Fibroblast of peridontal ligament (primary cell): ENCODE measurements around the gene SLC22A8.
"Not testable (repeated sequence)": the region's sequence is repeated elsewhere in the genome, so short reads cannot be mapped to it uniquely, and the experiment has no call there.

Experiments
- DNase-seq: peaks from one replicate; pipeline ENCODE4 v3.0.0-alpha.2; 2010; ENCODE audit errors: extremely low read depth

Gene SLC22A8

GRCh38 chr11:63015521-63016215, at the start of gene SLC22A8:
TSS of gene SLC22A8 (minus strand) at chr11:63015841. CDS start at chr11:63014958, 883 bp downstream.
- no peak for DNase-seq

GRCh38 chr11:63046203-63046602, 30.6 kb upstream of the SLC22A8 start:
- DNase-seq = not testable (repeated sequence)

- no peak for DNase-seq
Measured at GRCh38 chr11:63042596-63042995, 27.0 kb upstream of the SLC22A8 start.

- no peak for DNase-seq
Measured at GRCh38 chr11:63032457-63032856, 16.8 kb upstream of the SLC22A8 start.

GRCh38 chr11:63023841-63024648, 8.4 kb upstream of the SLC22A8 start:
- DNase-seq = peak; percentile 73

GRCh38 chr11:63023222-63023814, 7.7 kb upstream of the SLC22A8 start:
- no peak for DNase-seq

- DNase-seq = no peak
Measured at GRCh38 chr11:63022441-63022840, 6.8 kb upstream of the SLC22A8 start.

GRCh38 chr11:63020671-63021291, 5.1 kb upstream of the SLC22A8 start:
- no peak for DNase-seq

- no peak for DNase-seq
Measured at GRCh38 chr11:63019506-63019905, 3.9 kb upstream of the SLC22A8 start.

- no peak for DNase-seq
Measured at GRCh38 chr11:63017306-63017974, 1.8 kb upstream of the SLC22A8 start.

- DNase-seq = no peak
Measured at GRCh38 chr11:63014408-63015055, 1.1 kb downstream of the SLC22A8 start.

- DNase-seq = no peak
Measured at GRCh38 chr11:63012839-63013238, 2.8 kb downstream of the SLC22A8 start.

- DNase-seq = no peak
Measured at GRCh38 chr11:63012430-63012829, 3.2 kb downstream of the SLC22A8 start.

GRCh38 chr11:63010934-63011439, 4.7 kb downstream of the SLC22A8 start:
- no peak for DNase-seq

GRCh38 chr11:63007920-63008319, 7.7 kb downstream of the SLC22A8 start:
- no peak for DNase-seq

GRCh38 chr11:63001456-63001855, 14.2 kb downstream of the SLC22A8 start:
- DNase-seq = no peak

- DNase-seq = no peak
Measured at GRCh38 chr11:62999649-63000048, 16.0 kb downstream of the SLC22A8 start.

GRCh38 chr11:62999156-62999555, 16.5 kb downstream of the SLC22A8 start:
- DNase-seq = no peak

- no peak for DNase-seq
Measured at GRCh38 chr11:62996271-62996670, 19.4 kb downstream of the SLC22A8 start.

GRCh38 chr11:62994775-62995174, 20.9 kb downstream of the SLC22A8 start:
- DNase-seq = no peak

- DNase-seq = no peak
Measured at GRCh38 chr11:62988276-62988675, 27.4 kb downstream of the SLC22A8 start.
